Loucy (cell line): ENCODE results near the gene DPPA3.
"Not testable (repeated sequence)": the region's sequence is repeated elsewhere in the genome, so short reads cannot be mapped to it uniquely, and the experiment has no call there.

Experiments
- CTCF ChIP-seq: fragments of 200-600 bp; sonication (generic); conservative IDR thresholded peaks from 2 replicates; pipeline ENCODE4 v1.5.1; 2014; ENCODE audit warnings: mild to moderate bottlenecking, antibody characterized with exemption, low read length
- EZH2phosphoT487 ChIP-seq: fragments of 200-600 bp; IDR thresholded peaks from 2 replicates; pipeline ENCODE4 v1.6.1; 2018; ENCODE audit warnings: antibody characterized with exemption, mild to moderate bottlenecking, moderate library complexity, borderline replicate concordance

- TF ChIP-seq CTCF, EZH2phosphoT487: not testable (repeated sequence)
Observed at GRCh38 chr12:7730984-7731383, 19.8 kb downstream of the DPPA3 start.
